Neural cell (in vitro differentiated cells): ENCODE measurements around the gene MYH2.

Source experiments
- EP300 ChIP-seq: fragments of 450-650 bp; conservative IDR thresholded peaks from 2 replicates; pipeline ENCODE4 v1.6.1; 2014; ENCODE audit warnings: antibody characterized with exemption, mild to moderate bottlenecking, moderate library complexity; ENCODE audit not compliant: poor library complexity, severe bottlenecking
- EZH2 ChIP-seq: fragments of 200-600, 300-800 bp; shearing (Covaris generic), sonication (generic); IDR thresholded peaks from 2 replicates; pipeline ENCODE4 v1.6.1; 2014; ENCODE audit warnings: antibody characterized with exemption, low read length, borderline replicate concordance, mild to moderate bottlenecking; ENCODE audit not compliant: insufficient read depth, poor library complexity, severe bottlenecking
- MXI1 ChIP-seq: fragments of 450-650 bp; conservative IDR thresholded peaks from 2 replicates; pipeline ENCODE4 v1.6.1; 2014; ENCODE audit warnings: antibody characterized with exemption, mild to moderate bottlenecking; ENCODE audit not compliant: poor library complexity, severe bottlenecking
- RAD21 ChIP-seq: fragments of 450-650 bp; conservative IDR thresholded peaks from 2 replicates; pipeline ENCODE4 v1.6.1; 2014; ENCODE audit warnings: antibody characterized with exemption, mild to moderate bottlenecking, moderate library complexity
- TF ChIP-seq, protein P1 (sequence below): fragments of 450-650 bp; IDR thresholded peaks from 2 replicates; pipeline ENCODE4 v1.5.1; 2014; ENCODE audit warnings: antibody characterized with exemption, mild to moderate bottlenecking, moderate library complexity; ENCODE audit not compliant: poor library complexity, severe bottlenecking

DNA sequence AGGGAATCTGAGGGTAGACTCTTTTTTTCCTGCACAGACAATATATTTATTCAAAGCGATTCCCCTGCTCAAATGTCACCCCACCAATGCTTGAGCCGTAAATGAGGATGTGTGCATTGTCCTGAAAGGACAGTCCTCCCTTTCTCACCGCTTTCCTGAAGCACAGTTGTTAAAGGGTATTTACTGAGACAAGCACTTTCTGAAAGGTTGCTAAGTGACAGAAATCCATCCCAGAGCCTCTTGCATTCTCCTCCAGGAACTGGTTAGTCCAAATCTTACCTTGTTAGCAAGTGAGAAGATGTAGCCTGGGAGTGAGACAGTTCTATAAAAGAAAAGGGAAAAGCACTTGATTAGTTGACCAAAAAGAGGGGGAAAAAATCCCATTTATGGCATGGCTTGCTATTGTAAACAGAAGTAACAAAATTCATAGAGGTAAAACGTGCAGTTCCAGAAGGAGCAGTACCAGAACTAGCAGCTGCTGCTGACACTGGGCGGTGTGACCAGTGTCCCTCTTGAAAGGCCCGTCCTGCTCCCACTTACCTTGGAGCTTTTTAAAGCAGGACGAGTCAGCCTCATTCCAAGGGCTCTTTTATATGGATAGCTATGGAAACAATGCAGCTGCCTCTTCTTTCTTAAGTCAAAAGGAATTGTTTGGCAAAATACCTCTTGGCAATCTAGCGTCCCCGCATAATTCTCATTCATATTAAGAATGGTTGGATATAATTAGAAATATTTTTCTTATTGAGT is at the start of gene MYH2:
- TF ChIP-seq, protein P1, sequence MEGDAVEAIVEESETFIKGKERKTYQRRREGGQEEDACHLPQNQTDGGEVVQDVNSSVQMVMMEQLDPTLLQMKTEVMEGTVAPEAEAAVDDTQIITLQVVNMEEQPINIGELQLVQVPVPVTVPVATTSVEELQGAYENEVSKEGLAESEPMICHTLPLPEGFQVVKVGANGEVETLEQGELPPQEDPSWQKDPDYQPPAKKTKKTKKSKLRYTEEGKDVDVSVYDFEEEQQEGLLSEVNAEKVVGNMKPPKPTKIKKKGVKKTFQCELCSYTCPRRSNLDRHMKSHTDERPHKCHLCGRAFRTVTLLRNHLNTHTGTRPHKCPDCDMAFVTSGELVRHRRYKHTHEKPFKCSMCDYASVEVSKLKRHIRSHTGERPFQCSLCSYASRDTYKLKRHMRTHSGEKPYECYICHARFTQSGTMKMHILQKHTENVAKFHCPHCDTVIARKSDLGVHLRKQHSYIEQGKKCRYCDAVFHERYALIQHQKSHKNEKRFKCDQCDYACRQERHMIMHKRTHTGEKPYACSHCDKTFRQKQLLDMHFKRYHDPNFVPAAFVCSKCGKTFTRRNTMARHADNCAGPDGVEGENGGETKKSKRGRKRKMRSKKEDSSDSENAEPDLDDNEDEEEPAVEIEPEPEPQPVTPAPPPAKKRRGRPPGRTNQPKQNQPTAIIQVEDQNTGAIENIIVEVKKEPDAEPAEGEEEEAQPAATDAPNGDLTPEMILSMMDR: no peak
- TF ChIP-seq MXI1 (no peak), RAD21 (no peak), EP300 (no peak), EZH2 (no peak)
